Cardiac muscle cell (in vitro differentiated cells and primary cell): ENCODE measurements around the gene R3HDML. TPM values are rescaled to one million over a fixed set of nuclear protein-coding genes. Genes with fewer than 3 reads are reported as not detected.

Experiments
- DNase-seq, 2 donors: peaks; one replicate each; pipeline versions ENCODE4 v3.0.0 to v3.0.0-alpha.2; 2010 to 2017; ENCODE audit warnings: low read depth in 1 of 2, low spot score in 1 of 2
- H3K27ac ChIP-seq: fragments of 200-600 bp; sonication (generic); 2 replicates; pipeline ENCODE4 v1.5.1; 2016
- H3K27me3 ChIP-seq: fragments of 200-600 bp; sonication (generic); 2 replicates; pipeline ENCODE4 v1.6.0; 2016; ENCODE audit warnings: control low read depth
- H3K36me3 ChIP-seq: fragments of 200-600 bp; sonication (generic); 2 replicates; pipeline ENCODE4 v1.5.1; 2016; ENCODE audit warnings: control low read depth
- H3K4me1 ChIP-seq: fragments of 200-600 bp; sonication (generic); 2 replicates; pipeline ENCODE4 v1.8.1; 2017; ENCODE audit warnings: low read depth, mild to moderate bottlenecking, mixed run types
- H3K4me3 ChIP-seq: fragments of 200-600 bp; sonication (generic); 2 replicates; pipeline ENCODE4 v1.5.1; 2016; ENCODE audit warnings: mild to moderate bottlenecking
- H3K9me3 ChIP-seq: fragments of 200-600 bp; sonication (generic); 2 replicates; pipeline ENCODE4 v1.5.1; 2017; ENCODE audit warnings: low read depth, mild to moderate bottlenecking, control low read depth
- polyA plus RNA-seq: library from polyadenylated mRNA; unstranded; fragments of >200 nt; fragmentation: Nextera tagmentation; extraction: Ambion mirVana; gene quantifications from 2 replicates; pipeline ENCODE4 v1.2.1, GENCODE V29; 2016
- total RNA-seq: library from RNA; depleted of rRNA; stranded (reverse); fragments of >200 nt; gene quantifications from 2 replicates; pipeline ENCODE4 v1.2.3, GENCODE V29; 2016
- TF ChIP-seq, protein P1 (sequence below): IDR thresholded peaks from 2 replicates; pipeline ENCODE4 v1.5.1; 2012; ENCODE audit warnings: low read depth, mild to moderate bottlenecking, low read length

The R3HDML gene
- total and polyA plus RNA-seq, 2 experiments from 2014 or later = not detected

DNA sequence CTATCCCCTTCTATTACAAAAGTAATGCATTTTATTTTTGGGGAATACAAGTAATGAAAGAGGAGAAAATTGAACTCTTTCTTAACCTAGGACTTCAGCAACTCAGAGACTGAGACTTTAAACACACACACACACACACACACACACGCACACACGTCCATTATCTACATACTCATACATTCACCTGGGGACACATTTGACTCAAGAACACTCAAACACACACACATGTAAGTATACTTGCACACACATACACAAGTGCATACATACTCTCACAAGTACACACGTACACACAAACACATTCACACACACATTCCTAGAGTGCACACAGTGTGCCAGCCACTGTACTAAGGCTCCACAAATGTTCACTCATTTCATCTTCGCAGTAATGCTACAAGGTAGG, 2.1 kb upstream of the R3HDML start:
- Histone ChIP-seq H3K4me1 (no peaks in the 10 kb centered on the region), H3K9me3 (no peaks in the 10 kb centered on the region), H3K36me3 (no peaks in the 10 kb centered on the region), H3K27ac (no peak overlapping the region), H3K27me3 (no peaks in the 10 kb centered on the region), H3K4me3 (no peak overlapping the region)
- DNase-seq = no peak
- TF ChIP-seq, protein P1, sequence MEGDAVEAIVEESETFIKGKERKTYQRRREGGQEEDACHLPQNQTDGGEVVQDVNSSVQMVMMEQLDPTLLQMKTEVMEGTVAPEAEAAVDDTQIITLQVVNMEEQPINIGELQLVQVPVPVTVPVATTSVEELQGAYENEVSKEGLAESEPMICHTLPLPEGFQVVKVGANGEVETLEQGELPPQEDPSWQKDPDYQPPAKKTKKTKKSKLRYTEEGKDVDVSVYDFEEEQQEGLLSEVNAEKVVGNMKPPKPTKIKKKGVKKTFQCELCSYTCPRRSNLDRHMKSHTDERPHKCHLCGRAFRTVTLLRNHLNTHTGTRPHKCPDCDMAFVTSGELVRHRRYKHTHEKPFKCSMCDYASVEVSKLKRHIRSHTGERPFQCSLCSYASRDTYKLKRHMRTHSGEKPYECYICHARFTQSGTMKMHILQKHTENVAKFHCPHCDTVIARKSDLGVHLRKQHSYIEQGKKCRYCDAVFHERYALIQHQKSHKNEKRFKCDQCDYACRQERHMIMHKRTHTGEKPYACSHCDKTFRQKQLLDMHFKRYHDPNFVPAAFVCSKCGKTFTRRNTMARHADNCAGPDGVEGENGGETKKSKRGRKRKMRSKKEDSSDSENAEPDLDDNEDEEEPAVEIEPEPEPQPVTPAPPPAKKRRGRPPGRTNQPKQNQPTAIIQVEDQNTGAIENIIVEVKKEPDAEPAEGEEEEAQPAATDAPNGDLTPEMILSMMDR = no peak

DNA sequence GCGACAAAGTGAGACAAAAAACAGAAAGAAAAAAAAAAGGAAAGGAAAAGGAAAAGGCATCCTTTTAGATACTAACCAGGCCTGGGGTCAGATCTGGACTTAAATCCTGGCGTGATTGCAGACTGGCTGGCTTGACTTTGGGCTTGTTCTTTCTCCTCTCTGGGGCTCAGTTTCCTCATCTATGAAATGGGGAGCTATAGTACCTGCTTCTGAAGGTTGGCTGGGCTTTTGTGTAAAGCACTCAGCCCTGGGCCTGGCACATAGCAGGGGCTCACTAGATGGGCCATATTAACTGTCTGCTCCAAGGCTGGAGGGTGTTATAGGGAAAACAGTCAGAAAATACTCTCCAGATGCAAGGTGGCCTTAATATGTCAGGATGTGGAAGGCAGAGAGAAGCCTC, 1.2 kb upstream of the R3HDML start:
- no peaks in the 10 kb centered on the region for H3K36me3 ChIP-seq
- no peaks in the 10 kb centered on the region for H3K4me1 ChIP-seq
- no peak overlapping the region for H3K4me3 ChIP-seq
- no peaks in the 10 kb centered on the region for H3K27me3 ChIP-seq
- H3K27ac ChIP-seq = no peak overlapping the region
- no peak for DNase-seq
- H3K9me3 ChIP-seq = no peaks in the 10 kb centered on the region
- TF ChIP-seq, protein P1 = no peak

DNA sequence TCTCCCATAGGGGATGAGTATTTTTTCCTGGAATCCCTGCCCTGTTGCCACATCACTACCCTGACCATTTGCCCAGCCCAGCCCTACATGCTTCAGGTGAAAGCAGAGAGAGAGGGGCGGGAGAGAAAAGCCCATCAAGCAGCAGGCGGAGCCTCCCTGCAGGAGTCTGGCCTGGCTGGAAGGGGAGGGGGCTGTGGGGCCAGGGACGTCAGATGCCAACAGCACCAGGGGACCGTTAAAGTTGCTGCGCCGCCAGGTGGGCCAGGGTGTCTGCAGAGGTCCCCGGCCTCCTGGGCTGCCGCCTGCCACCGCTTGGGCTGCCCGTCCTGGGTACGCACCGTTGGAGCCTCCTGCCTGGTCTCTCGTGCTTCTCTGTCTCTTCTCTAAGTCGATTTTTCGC, 757 bp upstream of the R3HDML start:
- TF ChIP-seq, protein P1 = no peak
- Histone ChIP-seq H3K36me3 (no peaks in the 10 kb centered on the region), H3K9me3 (no peaks in the 10 kb centered on the region), H3K27me3 (no peaks in the 10 kb centered on the region), H3K4me1 (no peaks in the 10 kb centered on the region), H3K4me3 (no peak overlapping the region), H3K27ac (no peak overlapping the region)
- DNase-seq = peak in 1 of 2 donors; percentile 25

DNA sequence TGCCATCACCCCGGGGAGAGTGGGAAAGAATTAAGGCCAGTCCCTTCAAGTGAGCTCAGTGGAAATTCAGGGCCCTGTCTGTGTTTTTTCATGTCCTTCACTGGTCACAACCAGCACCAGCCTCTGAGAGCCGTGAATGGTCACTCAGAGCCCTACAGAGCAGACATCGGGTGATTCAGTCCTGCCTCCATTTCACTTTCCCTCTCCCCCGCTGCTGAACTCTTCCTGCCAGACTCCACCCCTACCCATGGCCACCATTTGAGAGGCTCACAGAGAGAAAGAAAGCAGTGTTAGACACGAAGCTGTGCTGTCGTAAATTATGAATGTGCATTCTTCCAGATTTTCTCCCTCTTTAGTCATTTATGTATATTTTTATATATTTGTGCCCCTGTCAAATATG, 5.4 kb downstream of the R3HDML start:
- TF ChIP-seq, protein P1 = no peak
- Histone ChIP-seq H3K4me3 (no peak overlapping the region), H3K27ac (no peak overlapping the region), H3K36me3 (no peaks in the 10 kb centered on the region), H3K9me3 (no peaks in the 10 kb centered on the region), H3K4me1 (no peaks in the 10 kb centered on the region), H3K27me3 (no peaks in the 10 kb centered on the region)
- peak in 1 of 2 donors; percentile 21 for DNase-seq

DNA sequence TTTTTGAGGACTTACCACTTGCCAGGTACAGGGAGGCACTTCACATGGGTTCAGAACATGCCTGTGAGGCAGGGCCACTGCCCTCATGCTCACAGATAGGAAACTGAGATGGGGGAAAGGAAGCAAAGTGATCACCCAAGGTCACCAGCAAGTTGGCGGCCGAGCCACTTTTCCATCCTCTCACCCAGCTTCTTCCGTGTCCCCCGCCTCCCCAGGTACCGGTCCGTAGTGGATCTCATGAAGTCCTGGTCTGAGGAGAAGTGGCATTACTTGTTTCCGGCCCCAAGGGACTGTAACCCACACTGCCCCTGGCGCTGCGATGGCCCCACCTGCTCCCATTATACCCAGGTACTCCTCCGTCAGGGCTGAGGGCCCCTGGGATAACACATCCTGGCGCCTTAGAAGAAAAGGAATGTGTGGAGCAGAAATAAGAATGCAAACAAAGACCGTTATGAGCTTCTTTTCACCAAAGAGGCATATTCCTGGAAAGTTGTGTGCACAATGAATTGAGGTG, 6.4 kb downstream of the R3HDML start:
- Histone ChIP-seq H3K9me3 (no peaks in the 10 kb centered on the region), H3K27ac (no peak overlapping the region), H3K36me3 (no peaks in the 10 kb centered on the region), H3K4me3 (no peak overlapping the region), H3K27me3 (no peaks in the 10 kb centered on the region), H3K4me1 (no peaks in the 10 kb centered on the region)
- no peak for DNase-seq
- TF ChIP-seq, protein P1 = no peak

DNA sequence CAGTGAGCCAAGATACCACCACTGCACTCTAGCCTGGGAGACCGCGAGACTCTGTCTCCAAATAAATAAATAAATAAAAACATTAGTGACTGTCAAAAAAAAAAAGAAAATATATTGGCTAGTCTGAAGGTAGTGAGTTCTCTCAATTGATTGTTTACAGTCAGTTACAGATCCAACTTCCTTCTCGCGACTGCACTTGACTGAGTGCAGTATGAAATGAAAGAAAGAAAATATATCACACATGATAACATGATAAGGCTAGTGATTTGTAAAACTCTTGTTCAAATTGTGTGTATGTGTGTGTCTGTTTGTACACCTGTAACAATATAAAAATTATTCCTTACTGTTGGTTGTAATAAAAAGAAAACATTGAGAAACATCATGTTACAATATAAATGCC, 7.9 kb downstream of the R3HDML start:
- no peak for DNase-seq
- no peak overlapping the region for H3K4me3 ChIP-seq

More for the DNA sequence above, 7.9 kb downstream of the R3HDML start:
- H3K27me3 ChIP-seq = no peaks in the 10 kb centered on the region
- TF ChIP-seq, protein P1 = no peak
- no peak overlapping the region for H3K27ac ChIP-seq
- no peaks in the 10 kb centered on the region for H3K4me1 ChIP-seq
- H3K9me3 ChIP-seq = no peaks in the 10 kb centered on the region
- H3K36me3 ChIP-seq = no peaks in the 10 kb centered on the region
